H9 (cell line): ENCODE data around the gene ROR1. TPM values are rescaled to one million over a fixed set of nuclear protein-coding genes. Genes with fewer than 3 reads are reported as not detected.

Experiments used
- DNase-seq: peaks from one replicate; pipeline ENCODE4 v3.0.0-alpha.2; 2017
- H2AFZ ChIP-seq: one replicate; pipeline ENCODE4 v1.6.1; 2013; ENCODE audit warnings: mild to moderate bottlenecking, low read length, control low read depth, moderate library complexity
- H2AK5ac ChIP-seq: 2 replicates; pipeline ENCODE4 v1.6.1; 2013; ENCODE audit warnings: low read length, control low read depth, mixed read lengths; ENCODE audit not compliant: insufficient read length
- H2BK120ac ChIP-seq: one replicate; pipeline ENCODE4 v1.6.1; 2013; ENCODE audit warnings: low read depth, mild to moderate bottlenecking, low read length, control low read depth, inconsistent platforms; ENCODE audit not compliant: poor library complexity, severe bottlenecking
- H2BK12ac ChIP-seq: 2 replicates; pipeline ENCODE4 v1.6.1; 2013; ENCODE audit warnings: low read length, control low read depth, mixed read lengths, low read depth; ENCODE audit not compliant: insufficient read length
- H2BK15ac ChIP-seq: 2 replicates; pipeline ENCODE4 v1.6.1; 2013; ENCODE audit warnings: low read depth, low read length, control low read depth
- H2BK20ac ChIP-seq: one replicate; pipeline ENCODE4 v1.6.1; 2013; ENCODE audit warnings: low read depth, mild to moderate bottlenecking, low read length, control low read depth, inconsistent platforms; ENCODE audit not compliant: poor library complexity, severe bottlenecking
- H2BK5ac ChIP-seq: 2 replicates; pipeline ENCODE4 v1.6.1; 2013; ENCODE audit warnings: low read length, control low read depth, mixed read lengths; ENCODE audit not compliant: insufficient read length
- H3K14ac ChIP-seq: 2 replicates; pipeline ENCODE4 v1.6.1; 2013; ENCODE audit warnings: low read length, control low read depth; ENCODE audit not compliant: insufficient read depth
- H3K18ac ChIP-seq: 2 replicates; pipeline ENCODE4 v1.6.1; 2013; ENCODE audit warnings: low read depth, mild to moderate bottlenecking, mixed read lengths, low read length, control low read depth; ENCODE audit not compliant: insufficient read length
- H3K23ac ChIP-seq: 2 replicates; pipeline ENCODE4 v1.6.1; 2013; ENCODE audit warnings: low read length, control low read depth, mixed read lengths, low read depth; ENCODE audit not compliant: insufficient read length
- H3K23me2 ChIP-seq: 2 replicates; pipeline ENCODE4 v1.6.1; 2013; ENCODE audit warnings: low read depth, mild to moderate bottlenecking, mixed read lengths, low read length, control low read depth; ENCODE audit not compliant: insufficient read length, poor library complexity, severe bottlenecking
- H3K27ac ChIP-seq: 2 replicates; pipeline ENCODE4 v1.5.1; 2013; ENCODE audit warnings: low read length, control low read depth, mixed read lengths, low read depth; ENCODE audit not compliant: insufficient read length
- H3K27me3 ChIP-seq: 2 replicates; pipeline ENCODE4 v1.6.1; 2013; ENCODE audit warnings: low read length, control low read depth, inconsistent platforms; ENCODE audit not compliant: insufficient read depth
- H3K4ac ChIP-seq: 2 replicates; pipeline ENCODE4 v1.6.1; 2013; ENCODE audit warnings: low read depth, mild to moderate bottlenecking, control low read depth, inconsistent platforms, low read length, moderate library complexity
- H3K4me1 ChIP-seq: 2 replicates; pipeline ENCODE4 v1.6.1; 2013; ENCODE audit warnings: low read length, control low read depth, inconsistent platforms; ENCODE audit not compliant: insufficient read depth
- H3K4me2 ChIP-seq: 2 replicates; pipeline ENCODE4 v1.6.1; 2013; ENCODE audit warnings: low read length, control low read depth, mixed read lengths; ENCODE audit not compliant: insufficient read length, insufficient read depth
- H3K56ac ChIP-seq: 2 replicates; pipeline ENCODE4 v1.6.1; 2013; ENCODE audit warnings: low read depth, mild to moderate bottlenecking, mixed read lengths, low read length, control low read depth; ENCODE audit not compliant: insufficient read length
- H3K79me1 ChIP-seq: 2 replicates; pipeline ENCODE4 v1.6.1; 2013; ENCODE audit warnings: low read depth, mild to moderate bottlenecking, moderate library complexity, low read length, control low read depth, inconsistent platforms; ENCODE audit not compliant: insufficient read depth, poor library complexity, severe bottlenecking
- H3K79me2 ChIP-seq: 2 replicates; pipeline ENCODE4 v1.6.1; 2013; ENCODE audit warnings: low read length, control low read depth, inconsistent platforms; ENCODE audit not compliant: insufficient read depth
- H3K9ac ChIP-seq: 2 replicates; pipeline ENCODE4 v1.6.1; 2013; ENCODE audit warnings: low read length, control low read depth, mixed read lengths; ENCODE audit not compliant: insufficient read length; ENCODE audit errors: extremely low read depth
- H3K9me3 ChIP-seq: one replicate; pipeline ENCODE4 v1.6.1; 2013; ENCODE audit warnings: low read depth, low read length, inconsistent platforms; ENCODE audit not compliant: control insufficient read depth
- H3T11ph ChIP-seq: one replicate; pipeline ENCODE4 v1.6.1; 2013; ENCODE audit warnings: mild to moderate bottlenecking, low read length, control low read depth, inconsistent platforms
- H4K20me1 ChIP-seq: one replicate; pipeline ENCODE4 v1.6.1; 2013; ENCODE audit not compliant: control insufficient read depth, insufficient read length, insufficient read depth
- H4K5ac ChIP-seq: 2 replicates; pipeline ENCODE4 v1.6.1; 2013; ENCODE audit warnings: low read depth, mild to moderate bottlenecking, mixed read lengths, low read length, control low read depth; ENCODE audit not compliant: insufficient read length
- H4K8ac ChIP-seq: replicated peaks from 2 replicates; pipeline ENCODE4 v1.6.1; 2013; ENCODE audit warnings: low read length, control low read depth, mixed read lengths, low read depth; ENCODE audit not compliant: insufficient read length
- H4K91ac ChIP-seq: 2 replicates; pipeline ENCODE4 v1.6.1; 2013; ENCODE audit warnings: low read depth, mild to moderate bottlenecking, moderate library complexity, mixed read lengths, low read length, control low read depth; ENCODE audit not compliant: insufficient read length
- H3K27ac Mint-ChIP-seq, 3 experiments: 2 replicates in 2 of 3; 3 replicates in 1 of 3; pipeline ENCODE4 v1.8.0; 2020 to 2021; ENCODE audit warnings: mixed read lengths in 3 of 3, mild to moderate bottlenecking in 1 of 3, moderate library complexity in 1 of 3
- H3K27me3 Mint-ChIP-seq: 2 replicates; pipeline ENCODE4 v1.8.0; 2021; ENCODE audit warnings: low read depth, mild to moderate bottlenecking, moderate library complexity, mixed read lengths
- H3K36me3 Mint-ChIP-seq, 3 experiments: 2 replicates in 2 of 3; 3 replicates in 1 of 3; pipeline ENCODE4 v1.8.0; 2020 to 2021; ENCODE audit warnings: low read depth in 3 of 3, mixed read lengths in 3 of 3; ENCODE audit not compliant: insufficient read depth in 1 of 3
- H3K4me1 Mint-ChIP-seq, 2 experiments: 2 replicates each; pipeline ENCODE4 v1.8.0; 2020; ENCODE audit warnings: mixed read lengths in 2 of 2
- H3K4me3 Mint-ChIP-seq, 2 experiments: 2 replicates in 1 of 2; 3 replicates in 1 of 2; pipeline ENCODE4 v1.8.0; 2020 to 2021; ENCODE audit warnings: mild to moderate bottlenecking in 2 of 2, mixed read lengths in 2 of 2, moderate library complexity in 1 of 2
- H3K9me3 Mint-ChIP-seq, 2 experiments: 2 replicates in 1 of 2; 3 replicates in 1 of 2; pipeline ENCODE4 v1.8.0; 2020; ENCODE audit warnings: mild to moderate bottlenecking in 2 of 2, mixed read lengths in 2 of 2, moderate library complexity in 1 of 2
- WGBS: extraction: QIAGEN DNeasy Blood & Tissue Kit; methylation state at CpG from one replicate; pipeline ENCODE4 v1.1.7; 2013; ENCODE audit warnings: missing lambda C conversion rate, low lambda C conversion rate, mixed read lengths; ENCODE audit not compliant: insufficient read length; ENCODE audit errors: extremely low coverage; 5-methylcytosine and 5-hydroxymethylcytosine counted together
- total RNA-seq: library from RNA; stranded (reverse); gene quantifications from 2 replicates; pipeline ENCODE4 v1.2.1, GENCODE V29; 2021
- TF ChIP-seq, protein P1 (sequence below): fragments of 200-600 bp; sonication (generic); conservative IDR thresholded peaks from 3 replicates; pipeline ENCODE4 v1.8.0; 2021; ENCODE audit warnings: antibody characterized with exemption, mild to moderate bottlenecking

ROR1 gene
- total RNA-seq, 1 experiment from 2014 or later: 75.9 TPM

DNA sequence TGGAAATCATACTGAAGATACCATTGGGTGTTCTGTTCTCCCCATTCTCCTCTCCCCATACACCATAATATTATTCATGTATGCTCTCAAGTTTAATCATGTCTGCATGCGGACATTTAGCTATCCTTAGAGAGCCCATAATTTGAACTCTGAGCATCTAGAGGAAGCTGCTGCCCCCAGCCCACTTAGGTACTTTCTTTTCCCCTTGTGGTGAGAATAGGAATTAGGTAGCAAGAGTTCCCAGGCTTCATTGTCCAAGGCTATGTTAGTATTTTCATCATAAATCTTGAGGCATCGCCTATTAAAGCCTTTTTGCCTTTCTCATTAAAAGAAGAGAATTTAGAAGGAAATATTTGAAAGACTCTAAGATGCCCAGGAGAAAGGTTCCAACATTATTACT lies 96.3 kb downstream of the ROR1 start:
- H3K9me3 ChIP-seq: no peaks in the 10 kb centered on the region
- peaks cover 27% of the 10 kb centered on the region for H3K4me1 ChIP-seq
- H4K8ac ChIP-seq: no peak overlapping the region
- Mint-ChIP-seq H3K9me3 (no peaks in the 10 kb centered on the region; a peak in 1 of 5 replicates), H3K4me1 (peaks cover 59 to 78% of the 10 kb centered on the region in 2 experiments), H3K4me3 (no peak overlapping the region), H3K36me3 (no peaks in the 10 kb centered on the region; a peak in 1 of 7 replicates), H3K27me3 (no peaks in the 10 kb centered on the region), H3K27ac (no peak overlapping the region)
- no peak overlapping the region for H2AFZ ChIP-seq
- H3K27me3 ChIP-seq: no peaks in the 10 kb centered on the region
- no peak overlapping the region for H2AK5ac ChIP-seq
- no CpG with 5 or more reads among the region's 2 CpGs for WGBS
- H3K4ac ChIP-seq: no peak overlapping the region
- H2BK5ac ChIP-seq: no peak overlapping the region
- H4K20me1 ChIP-seq: no peaks in the 10 kb centered on the region
- no peak overlapping the region for H4K5ac ChIP-seq
- H2BK20ac ChIP-seq: no peak overlapping the region
- no peak overlapping the region for H2BK12ac ChIP-seq
- H3K14ac ChIP-seq: no peak overlapping the region
- H2BK15ac ChIP-seq: no peak overlapping the region
- H2BK120ac ChIP-seq: no peak overlapping the region
- TF ChIP-seq, protein P1, sequence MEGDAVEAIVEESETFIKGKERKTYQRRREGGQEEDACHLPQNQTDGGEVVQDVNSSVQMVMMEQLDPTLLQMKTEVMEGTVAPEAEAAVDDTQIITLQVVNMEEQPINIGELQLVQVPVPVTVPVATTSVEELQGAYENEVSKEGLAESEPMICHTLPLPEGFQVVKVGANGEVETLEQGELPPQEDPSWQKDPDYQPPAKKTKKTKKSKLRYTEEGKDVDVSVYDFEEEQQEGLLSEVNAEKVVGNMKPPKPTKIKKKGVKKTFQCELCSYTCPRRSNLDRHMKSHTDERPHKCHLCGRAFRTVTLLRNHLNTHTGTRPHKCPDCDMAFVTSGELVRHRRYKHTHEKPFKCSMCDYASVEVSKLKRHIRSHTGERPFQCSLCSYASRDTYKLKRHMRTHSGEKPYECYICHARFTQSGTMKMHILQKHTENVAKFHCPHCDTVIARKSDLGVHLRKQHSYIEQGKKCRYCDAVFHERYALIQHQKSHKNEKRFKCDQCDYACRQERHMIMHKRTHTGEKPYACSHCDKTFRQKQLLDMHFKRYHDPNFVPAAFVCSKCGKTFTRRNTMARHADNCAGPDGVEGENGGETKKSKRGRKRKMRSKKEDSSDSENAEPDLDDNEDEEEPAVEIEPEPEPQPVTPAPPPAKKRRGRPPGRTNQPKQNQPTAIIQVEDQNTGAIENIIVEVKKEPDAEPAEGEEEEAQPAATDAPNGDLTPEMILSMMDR: peak; percentile 54
- H3K4me2 ChIP-seq: no peak overlapping the region
- H3K79me2 ChIP-seq: peaks cover 43% of the 10 kb centered on the region
- H3K23ac ChIP-seq: no peak overlapping the region
- H3T11ph ChIP-seq: no peak overlapping the region
- H3K23me2 ChIP-seq: no peaks in the 10 kb centered on the region
- peaks cover 14% of the 10 kb centered on the region for H3K79me1 ChIP-seq
- no peak overlapping the region for H3K56ac ChIP-seq
- H3K27ac ChIP-seq: no peak overlapping the region
- no peak overlapping the region for H3K9ac ChIP-seq
- DNase-seq: no peak
- H3K18ac ChIP-seq: no peak overlapping the region
- no peak overlapping the region for H4K91ac ChIP-seq
